ENCODE results near the gene DENND1A. TPM values are rescaled to one million over a fixed set of nuclear protein-coding genes. Genes with fewer than 3 reads are reported as not detected.
"Not testable (repeated sequence)": the region's sequence is repeated elsewhere in the genome, so short reads cannot be mapped to it uniquely, and the experiment has no call there.

DENND1A gene
- total RNA-seq, 2 experiments from 2014 or later: 12.8 to 14.8 TPM

- H3K36me3 Mint-ChIP-seq (ENCODE audit: low read depth): peaks cover 6% of the 10 kb centered on the region
- no peaks in the 10 kb centered on the region for H3K4me1 Mint-ChIP-seq
- no peak for DNase-seq
- CTCF ChIA-PET: no interaction called here
- H3K27ac Mint-ChIP-seq: no peak overlapping the region
- peaks cover 14% of the 10 kb centered on the region for H3K9me3 Mint-ChIP-seq
- POLR2A ChIA-PET: no interaction called here
- no peak overlapping the region for H3K4me3 Mint-ChIP-seq
- no peaks in the 10 kb centered on the region for H3K27me3 Mint-ChIP-seq
Observed at GRCh38 chr9:123823194-123823947, 106.6 kb downstream of the DENND1A start.

DNA sequence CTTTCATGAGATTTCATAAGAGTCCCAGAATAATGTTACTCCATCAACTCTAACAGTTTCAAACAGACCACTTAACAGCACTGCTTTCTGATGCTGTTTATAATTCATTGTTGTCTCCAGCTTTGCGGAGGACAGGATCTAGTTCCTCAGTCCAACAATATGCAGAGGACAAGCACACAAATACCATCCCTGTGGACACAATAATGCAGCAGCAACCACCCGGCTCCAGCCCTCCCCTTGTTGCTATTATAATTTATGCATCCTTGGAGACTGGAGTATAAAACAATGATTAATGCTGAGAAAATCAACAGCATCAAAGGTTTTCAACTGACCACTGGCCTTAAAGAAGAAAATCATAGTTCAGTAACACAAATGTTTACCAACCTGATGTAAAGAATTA is 108.3 kb downstream of the DENND1A start:
- Mint-ChIP-seq H3K4me1 (no peaks in the 10 kb centered on the region), H3K27ac (no peak overlapping the region), H3K36me3 (ENCODE audit: low read depth) (peaks cover 3% of the 10 kb centered on the region), H3K27me3 (no peaks in the 10 kb centered on the region), H3K4me3 (no peak overlapping the region), H3K9me3 (peaks cover 4% of the 10 kb centered on the region)
- ChIA-PET CTCF (no interaction called here), POLR2A (no interaction called here)
- no peak for DNase-seq

DNA sequence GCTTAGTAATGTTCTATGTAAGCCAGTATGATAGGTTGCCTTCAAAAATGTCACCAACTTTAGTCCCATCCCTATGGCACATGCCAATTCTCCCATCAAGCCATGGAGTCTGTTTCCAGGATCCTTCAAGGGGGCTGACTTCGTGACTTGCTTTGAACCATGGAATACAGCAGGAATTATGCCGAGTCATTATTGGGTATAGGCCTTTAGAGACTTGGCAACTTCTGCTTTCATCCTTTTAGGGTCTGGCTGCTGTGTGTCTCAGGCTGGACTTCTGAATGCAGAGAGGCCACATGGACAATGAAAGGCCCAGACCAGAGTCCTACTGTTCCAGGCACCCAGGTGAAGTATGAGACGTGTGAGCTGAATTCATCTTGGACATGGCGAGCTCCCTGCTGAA is 109.8 kb downstream of the DENND1A start:
- H3K36me3 Mint-ChIP-seq (ENCODE audit: low read depth): no peaks in the 10 kb centered on the region
- no peaks in the 10 kb centered on the region for H3K9me3 Mint-ChIP-seq
- no peaks in the 10 kb centered on the region for H3K27me3 Mint-ChIP-seq
- ChIA-PET CTCF (no interaction called here), POLR2A (no interaction called here)
- H3K4me3 Mint-ChIP-seq: no peak overlapping the region
- H3K27ac Mint-ChIP-seq: no peak overlapping the region
- no peak for DNase-seq
- no peaks in the 10 kb centered on the region for H3K4me1 Mint-ChIP-seq

- Mint-ChIP-seq H3K27ac (no peak overlapping the region), H3K27me3 (no peaks in the 10 kb centered on the region), H3K36me3 (ENCODE audit: low read depth) (no peaks in the 10 kb centered on the region), H3K4me1 (no peaks in the 10 kb centered on the region), H3K4me3 (no peak overlapping the region), H3K9me3 (no peaks in the 10 kb centered on the region)
- ChIA-PET POLR2A (no interaction called here), CTCF (no interaction called here)
- no peak for DNase-seq
Observed at GRCh38 chr9:123816817-123817472, 113.0 kb downstream of the DENND1A start.

GRCh38 chr9:123815856-123816255 is 114.1 kb downstream of the DENND1A start:
- H3K27ac Mint-ChIP-seq; H3K4me3 Mint-ChIP-seq; H3K36me3 Mint-ChIP-seq (ENCODE audit: low read depth); DNase-seq; H3K27me3 Mint-ChIP-seq; H3K4me1 Mint-ChIP-seq; CTCF ChIA-PET; POLR2A ChIA-PET; H3K9me3 Mint-ChIP-seq: not testable (repeated sequence)

GRCh38 chr9:123814496-123814895 is 115.4 kb downstream of the DENND1A start:
- DNase-seq: no peak
- Mint-ChIP-seq H3K4me3 (no peak overlapping the region), H3K27ac (no peak overlapping the region), H3K36me3 (ENCODE audit: low read depth) (no peaks in the 10 kb centered on the region), H3K27me3 (no peaks in the 10 kb centered on the region), H3K4me1 (no peaks in the 10 kb centered on the region), H3K9me3 (no peaks in the 10 kb centered on the region)
- ChIA-PET POLR2A (no interaction called here), CTCF (no interaction called here)

GRCh38 chr9:123812984-123813383 is 116.9 kb downstream of the DENND1A start:
- Mint-ChIP-seq H3K27me3 (no peaks in the 10 kb centered on the region), H3K27ac (no peak overlapping the region), H3K9me3 (no peaks in the 10 kb centered on the region), H3K4me1 (no peaks in the 10 kb centered on the region), H3K36me3 (ENCODE audit: low read depth) (no peaks in the 10 kb centered on the region), H3K4me3 (no peak overlapping the region)
- no peak for DNase-seq
- ChIA-PET POLR2A (no interaction called here), CTCF (no interaction called here)

- ChIA-PET POLR2A (no interaction called here), CTCF (no interaction called here)
- H3K9me3 Mint-ChIP-seq: no peaks in the 10 kb centered on the region
- no peaks in the 10 kb centered on the region for H3K36me3 Mint-ChIP-seq (ENCODE audit: low read depth)
- DNase-seq: no peak
- no peak overlapping the region for H3K27ac Mint-ChIP-seq
- H3K27me3 Mint-ChIP-seq: no peaks in the 10 kb centered on the region
- H3K4me1 Mint-ChIP-seq: no peaks in the 10 kb centered on the region
- no peak overlapping the region for H3K4me3 Mint-ChIP-seq
Observed at GRCh38 chr9:123807251-123807650, 122.7 kb downstream of the DENND1A start.

DNA sequence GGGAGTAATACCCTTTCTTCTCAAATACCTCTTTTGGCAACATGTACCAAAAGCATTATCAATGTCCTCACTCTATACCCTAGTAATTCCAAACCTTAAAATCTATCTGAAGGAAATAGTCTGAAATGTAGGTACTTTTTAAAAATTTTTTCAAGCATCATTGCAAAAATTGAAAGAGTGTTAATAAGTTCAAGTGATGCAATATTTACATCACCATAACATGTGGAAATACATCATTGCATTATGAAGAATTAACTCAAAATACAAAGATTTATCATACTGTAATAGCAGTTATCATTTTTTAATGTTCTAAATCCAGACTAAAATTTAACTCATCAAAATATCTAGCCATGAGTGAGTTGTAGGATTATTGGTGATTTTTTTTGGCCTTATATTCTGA is 123.1 kb downstream of the DENND1A start:
- DNase-seq: no peak
- Mint-ChIP-seq H3K27ac (no peak overlapping the region), H3K4me3 (no peak overlapping the region), H3K36me3 (ENCODE audit: low read depth) (no peaks in the 10 kb centered on the region), H3K9me3 (no peaks in the 10 kb centered on the region), H3K27me3 (no peaks in the 10 kb centered on the region), H3K4me1 (no peaks in the 10 kb centered on the region)
- POLR2A ChIA-PET: no interaction called here
- CTCF ChIA-PET: no interaction called here

DNA sequence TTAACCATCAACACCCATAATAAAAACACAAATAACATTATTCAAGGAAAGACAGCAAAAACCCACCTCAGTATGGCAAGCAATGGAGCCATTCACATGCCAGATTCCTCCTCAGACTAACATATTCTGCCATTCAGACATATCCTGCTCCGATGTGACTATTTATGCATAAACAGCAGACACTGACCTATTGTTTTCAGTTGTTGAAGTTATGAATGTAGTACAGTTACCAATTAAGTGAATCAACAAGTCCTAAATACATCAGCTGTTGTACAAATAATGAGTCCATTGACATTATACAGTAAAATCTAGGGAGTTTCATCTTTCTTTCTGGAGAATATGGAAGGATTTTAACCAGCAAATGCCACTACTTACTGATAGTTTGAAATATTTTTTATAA is 131.7 kb downstream of the DENND1A start:
- no peak for DNase-seq
- no peaks in the 10 kb centered on the region for H3K9me3 Mint-ChIP-seq
- CTCF ChIA-PET: interaction anchor here (0.6 kb wide), 1 partner anchor 819 kb away, joined by 3 read pairs; no protein-coding TSS in a partner anchor
- no peak overlapping the region for H3K27ac Mint-ChIP-seq
- POLR2A ChIA-PET: no interaction called here
- no peaks in the 10 kb centered on the region for H3K36me3 Mint-ChIP-seq (ENCODE audit: low read depth)
- H3K4me3 Mint-ChIP-seq: no peak overlapping the region
- no peaks in the 10 kb centered on the region for H3K27me3 Mint-ChIP-seq
- H3K4me1 Mint-ChIP-seq: peaks cover 2% of the 10 kb centered on the region

- ChIA-PET POLR2A (no interaction called here), CTCF (no interaction called here)
- H3K36me3 Mint-ChIP-seq (ENCODE audit: low read depth): no peaks in the 10 kb centered on the region
- H3K4me1 Mint-ChIP-seq: peaks cover 2% of the 10 kb centered on the region
- no peak overlapping the region for H3K4me3 Mint-ChIP-seq
- no peaks in the 10 kb centered on the region for H3K27me3 Mint-ChIP-seq
- no peaks in the 10 kb centered on the region for H3K9me3 Mint-ChIP-seq
- no peak overlapping the region for H3K27ac Mint-ChIP-seq
- DNase-seq: no peak
Observed at GRCh38 chr9:123796618-123797484, 133.1 kb downstream of the DENND1A start.

GRCh38 chr9:123796094-123796493 is 133.8 kb downstream of the DENND1A start:
- ChIA-PET CTCF (no interaction called here), POLR2A (no interaction called here)
- Mint-ChIP-seq H3K9me3 (no peaks in the 10 kb centered on the region), H3K4me1 (peaks cover 2% of the 10 kb centered on the region), H3K4me3 (no peak overlapping the region), H3K27me3 (no peaks in the 10 kb centered on the region), H3K27ac (no peak overlapping the region), H3K36me3 (ENCODE audit: low read depth) (no peaks in the 10 kb centered on the region)
- DNase-seq: no peak

- H3K4me3 Mint-ChIP-seq: no peak overlapping the region
- H3K4me1 Mint-ChIP-seq: peaks cover 2% of the 10 kb centered on the region
- no peaks in the 10 kb centered on the region for H3K27me3 Mint-ChIP-seq
- H3K36me3 Mint-ChIP-seq (ENCODE audit: low read depth): no peaks in the 10 kb centered on the region
- ChIA-PET CTCF (no interaction called here), POLR2A (no interaction called here)
- H3K27ac Mint-ChIP-seq: no peak overlapping the region
- no peaks in the 10 kb centered on the region for H3K9me3 Mint-ChIP-seq
- DNase-seq: no peak
Observed at GRCh38 chr9:123795336-123795735, 134.6 kb downstream of the DENND1A start.

Data from activated CD4-positive, alpha-beta memory T cell treated with anti-CD3 and anti-CD28 coated beads, Interleukin-2, amount 10 ng/mL, durations not matched to agents 7 days and 5 days (primary cell).